ENCODE results near the gene PLEKHM3.

The PLEKHM3 gene

DNA sequence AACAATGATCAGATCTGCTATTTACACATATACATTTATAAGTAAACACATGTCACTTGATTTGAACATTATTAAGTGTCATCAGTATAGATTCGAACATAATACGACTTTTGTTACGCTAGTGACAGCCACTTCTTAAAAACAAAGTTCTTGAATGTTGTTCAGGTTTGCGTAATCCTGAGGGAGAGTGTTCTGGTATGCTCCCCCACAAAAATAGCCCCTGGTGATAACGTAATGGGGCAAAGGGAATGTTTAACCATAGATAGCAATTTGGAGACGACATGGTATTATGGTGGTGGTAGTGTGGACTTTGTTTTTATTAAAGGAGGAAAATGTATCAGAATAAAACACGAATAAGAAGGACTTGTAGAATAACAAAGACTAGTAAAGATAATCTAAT is 90.6 kb downstream of the PLEKHM3 start:
- TF ChIP-seq, protein P1, sequence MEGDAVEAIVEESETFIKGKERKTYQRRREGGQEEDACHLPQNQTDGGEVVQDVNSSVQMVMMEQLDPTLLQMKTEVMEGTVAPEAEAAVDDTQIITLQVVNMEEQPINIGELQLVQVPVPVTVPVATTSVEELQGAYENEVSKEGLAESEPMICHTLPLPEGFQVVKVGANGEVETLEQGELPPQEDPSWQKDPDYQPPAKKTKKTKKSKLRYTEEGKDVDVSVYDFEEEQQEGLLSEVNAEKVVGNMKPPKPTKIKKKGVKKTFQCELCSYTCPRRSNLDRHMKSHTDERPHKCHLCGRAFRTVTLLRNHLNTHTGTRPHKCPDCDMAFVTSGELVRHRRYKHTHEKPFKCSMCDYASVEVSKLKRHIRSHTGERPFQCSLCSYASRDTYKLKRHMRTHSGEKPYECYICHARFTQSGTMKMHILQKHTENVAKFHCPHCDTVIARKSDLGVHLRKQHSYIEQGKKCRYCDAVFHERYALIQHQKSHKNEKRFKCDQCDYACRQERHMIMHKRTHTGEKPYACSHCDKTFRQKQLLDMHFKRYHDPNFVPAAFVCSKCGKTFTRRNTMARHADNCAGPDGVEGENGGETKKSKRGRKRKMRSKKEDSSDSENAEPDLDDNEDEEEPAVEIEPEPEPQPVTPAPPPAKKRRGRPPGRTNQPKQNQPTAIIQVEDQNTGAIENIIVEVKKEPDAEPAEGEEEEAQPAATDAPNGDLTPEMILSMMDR (IDR thresholded peaks at IDR 0.05): no peak
- DNase-seq (ENCODE audit: low spot score): no peak
- Histone ChIP-seq H3K4me3 (no peak overlapping the region), H3K27ac (peak overlapping the region in 1 of 2 donors; percentile 68)

DNA sequence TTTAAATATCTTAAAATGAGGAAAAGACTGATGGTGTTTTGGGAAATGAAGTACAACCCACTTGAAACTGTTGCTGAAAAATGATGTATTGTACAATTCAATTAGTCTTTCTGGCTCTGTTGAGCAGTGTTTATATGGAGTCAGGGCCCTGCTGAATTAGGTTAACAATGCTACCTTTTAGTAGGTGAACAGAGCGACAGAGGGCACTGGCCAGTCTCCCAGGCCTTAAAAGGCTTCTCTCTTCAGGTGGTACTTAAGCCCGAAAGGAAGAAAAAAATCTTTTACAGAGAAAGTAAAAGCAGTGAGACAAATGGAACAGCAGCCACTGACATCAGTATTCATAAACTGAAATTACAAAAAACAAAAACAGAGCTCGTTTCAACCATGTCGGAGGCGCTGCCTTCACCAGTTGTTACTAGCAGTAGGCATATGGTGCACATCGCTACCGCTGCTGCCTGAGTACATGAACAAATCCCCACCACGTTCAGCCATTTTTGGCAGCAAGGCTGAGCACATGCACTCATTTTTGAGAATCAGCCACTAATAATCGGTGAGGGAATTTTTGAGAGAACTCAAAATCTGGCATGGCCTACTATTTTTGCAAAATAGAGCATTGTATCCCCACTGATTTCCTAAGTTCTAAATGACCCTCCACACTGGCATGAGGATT is 91.8 kb downstream of the PLEKHM3 start:
- TF ChIP-seq, protein P1 (IDR thresholded peaks at IDR 0.05): no peak
- Histone ChIP-seq H3K4me3 (no peak overlapping the region), H3K27ac (peak overlapping the region in 1 of 2 donors; percentile 35)
- no peak for DNase-seq (ENCODE audit: low spot score)

DNA sequence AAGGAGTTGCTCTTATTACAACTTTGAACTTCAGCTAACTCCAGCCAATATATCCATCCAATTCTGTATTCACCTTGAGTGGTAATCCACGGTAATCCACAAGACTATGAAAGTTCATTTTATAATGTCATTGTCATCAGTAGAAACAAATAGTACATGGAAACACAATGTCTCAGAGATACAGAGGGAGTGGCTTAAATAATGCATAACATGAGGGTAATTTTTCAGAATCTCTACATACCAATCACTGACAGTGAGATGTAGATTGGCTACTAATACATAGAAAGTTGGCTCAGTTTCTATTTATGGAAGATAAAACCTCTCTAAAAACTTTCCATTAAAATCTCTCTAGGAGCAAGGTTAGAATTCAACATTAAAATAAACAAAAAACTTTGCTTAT is 93.2 kb downstream of the PLEKHM3 start:
- no peak overlapping the region for H3K4me3 ChIP-seq
- no peak for DNase-seq (ENCODE audit: low spot score)
- TF ChIP-seq, protein P1 (IDR thresholded peaks at IDR 0.05): no peak
- no peak overlapping the region for H3K27ac ChIP-seq

DNA sequence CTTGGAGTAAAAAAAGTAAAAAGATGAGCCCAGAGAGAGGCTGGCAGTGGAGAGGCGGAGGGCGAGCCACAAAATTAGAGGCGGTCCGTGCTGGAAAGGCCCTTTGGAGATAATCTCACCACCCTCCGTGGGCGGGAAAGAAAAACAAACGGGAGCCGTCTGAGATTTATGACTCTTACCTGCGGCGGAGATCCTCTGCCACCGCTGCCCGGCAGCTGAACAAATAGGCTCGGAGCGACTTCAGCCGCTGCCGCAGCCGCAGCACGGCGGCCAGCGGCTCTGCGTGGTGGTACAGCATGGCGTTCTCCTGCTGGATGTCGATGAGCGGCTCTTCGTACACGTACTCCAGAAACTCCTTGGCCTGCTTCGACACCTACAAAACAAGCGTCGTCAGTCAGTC is 94.6 kb downstream of the PLEKHM3 start:
- TF ChIP-seq, protein P1 (IDR thresholded peaks at IDR 0.05): no peak
- H3K4me3 ChIP-seq: no peak overlapping the region
- no peak overlapping the region for H3K27ac ChIP-seq
- DNase-seq (ENCODE audit: low spot score): no peak

DNA sequence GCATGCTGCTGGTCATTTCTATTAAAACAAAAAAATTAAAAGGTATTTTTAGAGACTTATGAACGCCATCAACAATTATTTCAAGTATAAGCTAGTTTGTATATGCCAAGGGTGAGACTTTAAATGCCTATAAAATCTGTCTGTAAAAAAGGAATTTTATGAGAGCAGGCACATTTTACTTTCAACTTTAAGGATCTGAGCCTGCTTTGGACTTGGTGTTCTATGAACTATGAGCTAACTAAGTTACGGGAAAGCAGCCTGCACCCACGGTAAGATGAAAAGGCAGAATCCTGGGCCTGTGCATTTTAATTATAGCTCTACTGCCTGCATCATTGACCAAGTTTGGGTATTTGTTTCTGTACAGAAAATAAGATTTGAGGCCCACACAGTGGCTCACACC is 95.4 kb downstream of the PLEKHM3 start:
- DNase-seq (ENCODE audit: low spot score): no peak
- TF ChIP-seq, protein P1 (IDR thresholded peaks at IDR 0.05): no peak
- Histone ChIP-seq H3K27ac (no peak overlapping the region), H3K4me3 (no peak overlapping the region)

DNA sequence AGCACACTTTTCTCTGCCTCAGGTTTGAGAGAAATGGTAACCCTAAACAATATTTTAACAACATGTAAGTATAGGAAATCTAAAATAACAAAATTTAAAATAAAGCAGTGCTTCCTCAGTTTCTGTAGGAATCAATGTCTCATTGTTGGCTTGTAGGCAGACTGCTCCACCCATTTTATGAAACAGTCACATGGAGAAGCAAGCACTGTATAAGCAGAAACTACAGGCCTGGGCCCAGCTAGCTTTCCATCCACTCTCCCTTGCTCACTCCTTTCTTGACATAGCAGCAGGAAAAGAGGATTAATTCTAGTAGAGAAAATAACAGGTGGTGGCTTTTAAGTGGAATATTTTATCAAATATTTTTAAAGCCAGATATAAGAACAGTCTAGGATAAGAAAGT is 97.2 kb downstream of the PLEKHM3 start:
- TF ChIP-seq, protein P1 (IDR thresholded peaks at IDR 0.05): no peak
- no peak overlapping the region for H3K4me3 ChIP-seq
- no peak overlapping the region for H3K27ac ChIP-seq
- DNase-seq (ENCODE audit: low spot score): no peak

DNA sequence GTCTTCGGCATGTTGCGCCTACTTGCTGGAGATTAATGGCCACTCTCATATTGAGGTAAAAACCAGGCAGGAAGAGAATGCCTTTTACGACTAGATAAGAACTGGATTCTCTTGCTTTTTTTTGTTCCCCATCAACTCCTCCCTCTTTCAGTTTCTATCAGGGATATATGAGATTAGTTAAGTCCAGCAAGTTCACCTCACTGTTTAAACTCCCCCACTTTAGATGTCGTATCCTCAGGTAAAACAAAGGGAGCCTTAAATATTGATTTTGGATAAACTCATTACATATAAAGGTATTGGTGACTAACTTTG is 98.4 kb downstream of the PLEKHM3 start:
- DNase-seq (ENCODE audit: low spot score): no peak
- peak overlapping the region in 1 of 2 donors; percentile 63 for H3K27ac ChIP-seq
- no peak overlapping the region for H3K4me3 ChIP-seq
- TF ChIP-seq, protein P1 (IDR thresholded peaks at IDR 0.05): no peak

Data from coronary artery (tissue), 2 donors.